PFSK-1 (cell line): ENCODE data around the gene FARS2.

Experiments used
- FOXP2 ChIP-seq: optimal IDR thresholded peaks from 2 replicates; pipeline ENCODE3; 2011; ENCODE audit warnings: borderline replicate concordance, control low read depth, inconsistent platforms; ENCODE audit not compliant: insufficient read depth; ENCODE audit errors: extremely low read length, extremely low read depth
- POLR2AphosphoS5 ChIP-seq: IDR thresholded peaks from 2 replicates; pipeline ENCODE4 v1.6.1; 2012; ENCODE audit warnings: low read depth, mild to moderate bottlenecking, control low read depth, low read length, moderate library complexity
- SIN3A ChIP-seq: IDR thresholded peaks from 2 replicates; pipeline ENCODE4 v1.6.1; 2012; ENCODE audit warnings: mild to moderate bottlenecking, low read length, moderate library complexity, borderline replicate concordance; ENCODE audit not compliant: insufficient read depth
- TAF1 ChIP-seq: IDR thresholded peaks from 2 replicates; pipeline ENCODE4 v1.6.1; 2012; ENCODE audit warnings: low read length, control low read depth, borderline replicate concordance; ENCODE audit not compliant: insufficient read depth
- TF ChIP-seq, protein P1 (sequence below), 2 experiments: IDR thresholded peaks; 2 replicates each; pipeline versions ENCODE4 v1.6.1 to v1.8.0; 2011 to 2012; ENCODE audit warnings: low read depth in 2 of 2, low read length in 2 of 2, control low read depth in 1 of 2, inconsistent platforms in 1 of 2, mild to moderate bottlenecking in 1 of 2, moderate library complexity in 1 of 2; ENCODE audit not compliant: insufficient read depth in 1 of 2

FARS2 gene

GRCh38 chr6:5361396-5361795, 100.1 kb downstream of the FARS2 start:
- TF ChIP-seq POLR2AphosphoS5 (no peak), SIN3A (no peak), TAF1 (no peak), FOXP2 (no peak)
- TF ChIP-seq, protein P1, sequence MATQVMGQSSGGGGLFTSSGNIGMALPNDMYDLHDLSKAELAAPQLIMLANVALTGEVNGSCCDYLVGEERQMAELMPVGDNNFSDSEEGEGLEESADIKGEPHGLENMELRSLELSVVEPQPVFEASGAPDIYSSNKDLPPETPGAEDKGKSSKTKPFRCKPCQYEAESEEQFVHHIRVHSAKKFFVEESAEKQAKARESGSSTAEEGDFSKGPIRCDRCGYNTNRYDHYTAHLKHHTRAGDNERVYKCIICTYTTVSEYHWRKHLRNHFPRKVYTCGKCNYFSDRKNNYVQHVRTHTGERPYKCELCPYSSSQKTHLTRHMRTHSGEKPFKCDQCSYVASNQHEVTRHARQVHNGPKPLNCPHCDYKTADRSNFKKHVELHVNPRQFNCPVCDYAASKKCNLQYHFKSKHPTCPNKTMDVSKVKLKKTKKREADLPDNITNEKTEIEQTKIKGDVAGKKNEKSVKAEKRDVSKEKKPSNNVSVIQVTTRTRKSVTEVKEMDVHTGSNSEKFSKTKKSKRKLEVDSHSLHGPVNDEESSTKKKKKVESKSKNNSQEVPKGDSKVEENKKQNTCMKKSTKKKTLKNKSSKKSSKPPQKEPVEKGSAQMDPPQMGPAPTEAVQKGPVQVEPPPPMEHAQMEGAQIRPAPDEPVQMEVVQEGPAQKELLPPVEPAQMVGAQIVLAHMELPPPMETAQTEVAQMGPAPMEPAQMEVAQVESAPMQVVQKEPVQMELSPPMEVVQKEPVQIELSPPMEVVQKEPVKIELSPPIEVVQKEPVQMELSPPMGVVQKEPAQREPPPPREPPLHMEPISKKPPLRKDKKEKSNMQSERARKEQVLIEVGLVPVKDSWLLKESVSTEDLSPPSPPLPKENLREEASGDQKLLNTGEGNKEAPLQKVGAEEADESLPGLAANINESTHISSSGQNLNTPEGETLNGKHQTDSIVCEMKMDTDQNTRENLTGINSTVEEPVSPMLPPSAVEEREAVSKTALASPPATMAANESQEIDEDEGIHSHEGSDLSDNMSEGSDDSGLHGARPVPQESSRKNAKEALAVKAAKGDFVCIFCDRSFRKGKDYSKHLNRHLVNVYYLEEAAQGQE (IDR thresholded peaks at IDR 0.05; ENCODE audit: insufficient read depth in 1 of 2, low read depth in 2 of 2, low read length in 2 of 2), result no peak

- TF ChIP-seq POLR2AphosphoS5 (no peak), FOXP2 (no peak), SIN3A (no peak)
- TF ChIP-seq, protein P1 (IDR thresholded peaks at IDR 0.05; ENCODE audit: insufficient read depth in 1 of 2, low read depth in 2 of 2, low read length in 2 of 2), result no peak
Measured at GRCh38 chr6:5365436-5366195, 104.3 kb downstream of the FARS2 start.

DNA sequence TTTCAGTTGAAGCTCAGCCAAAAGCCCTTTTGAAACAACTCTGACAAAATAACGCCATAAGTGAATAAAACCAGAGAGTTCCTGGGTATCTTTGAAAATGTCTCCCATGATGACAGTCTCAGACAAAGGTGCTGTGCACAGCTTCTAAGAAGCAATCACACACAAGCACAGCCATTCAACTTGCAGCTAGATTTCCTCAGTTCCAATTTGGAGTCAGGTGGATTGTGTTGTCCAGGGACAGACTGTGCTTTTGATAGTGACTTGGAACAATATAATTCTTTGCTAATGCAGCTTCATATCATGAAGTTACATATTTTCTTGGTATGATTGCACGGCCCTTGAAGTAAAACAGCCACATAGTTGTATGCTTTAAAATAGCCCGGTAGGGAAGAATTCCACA, 105.6 kb downstream of the FARS2 start:
- TF ChIP-seq FOXP2 (no peak), SIN3A (no peak), POLR2AphosphoS5 (no peak), TAF1 (no peak)
- TF ChIP-seq, protein P1 (IDR thresholded peaks at IDR 0.05; ENCODE audit: insufficient read depth in 1 of 2, low read depth in 2 of 2, low read length in 2 of 2), result no peak

DNA sequence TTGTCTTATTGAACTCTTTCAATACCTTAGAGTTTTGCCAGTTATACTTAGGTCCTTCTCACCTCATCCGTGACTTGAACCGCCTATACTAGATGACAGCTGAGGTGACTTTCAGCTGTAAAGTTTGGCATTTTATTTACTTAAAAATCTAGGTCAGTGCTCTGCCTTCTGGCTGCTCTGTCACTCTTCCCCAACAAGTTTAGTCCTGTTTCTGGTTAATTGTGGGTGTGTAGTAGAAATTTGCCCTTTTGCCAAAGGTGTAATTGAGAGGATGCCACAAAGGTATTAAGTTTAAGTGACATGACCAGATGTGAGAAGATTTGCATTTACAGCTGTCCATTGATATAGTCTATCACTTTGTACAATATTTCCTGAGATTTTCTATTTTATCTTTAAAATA, 106.2 kb downstream of the FARS2 start:
- TF ChIP-seq POLR2AphosphoS5, result no peak
- no peak for TF ChIP-seq TAF1
- TF ChIP-seq SIN3A, result no peak
- TF ChIP-seq, protein P1 (IDR thresholded peaks at IDR 0.05; ENCODE audit: insufficient read depth in 1 of 2, low read depth in 2 of 2, low read length in 2 of 2), result no peak
- no peak for TF ChIP-seq FOXP2
